ENCODE results near the gene SOCS3.

- no peak for TF ChIP-seq CTCF (conservative IDR thresholded peaks at IDR 0.05 in 1 of 2, IDR thresholded peaks at IDR 0.05 in 1 of 2; ENCODE audit: low read depth in 1 of 2, low read length in 2 of 2)
- no peak for TF ChIP-seq EZH2 (IDR thresholded peaks at IDR 0.05; ENCODE audit: low read length, missing control alignments)
Observed at GRCh38 chr17:78346605-78347250, 13.1 kb downstream of the SOCS3 start.

Measured in fibroblast of lung (primary cell).